GM23338 (cell line): ENCODE measurements around the gene SLC9B1.

Experiments used
- CREB1 ChIP-seq: fragments of 250-450 bp; sonication (Bioruptor Pico); IDR thresholded peaks from 2 replicates; pipeline ENCODE4 v1.5.0; 2020; ENCODE audit warnings: low read depth, mild to moderate bottlenecking, moderate library complexity
- EZH2 ChIP-seq: fragments of 200-600 bp; sonication (generic); IDR thresholded peaks from one replicate; pipeline ENCODE4 v1.8.0; 2017; ENCODE audit warnings: antibody characterized with exemption, mild to moderate bottlenecking, low read depth; ENCODE audit not compliant: unreplicated experiment
- EZH2phosphoT487 ChIP-seq: fragments of 200-600 bp; sonication (generic); IDR thresholded peaks from one replicate; pipeline ENCODE4 v1.8.1; 2018; ENCODE audit warnings: antibody characterized with exemption; ENCODE audit not compliant: unreplicated experiment
- JUNB ChIP-seq: IDR thresholded peaks from one replicate; pipeline ENCODE4 v1.6.1; 2016; ENCODE audit warnings: antibody characterized with exemption; ENCODE audit not compliant: unreplicated experiment
- NANOG ChIP-seq: IDR thresholded peaks from 2 replicates; pipeline ENCODE4 v1.6.1; 2016; ENCODE audit warnings: antibody characterized with exemption, borderline replicate concordance
- ZNF114 ChIP-seq: fragments of 250-450 bp; sonication (Bioruptor Pico); IDR thresholded peaks from 2 replicates; pipeline ENCODE4 v1.5.0; 2020; ENCODE audit warnings: mild to moderate bottlenecking, moderate library complexity
- ZNF331 ChIP-seq: fragments of 250-450 bp; sonication (Bioruptor Pico); IDR thresholded peaks from 2 replicates; pipeline ENCODE4 v1.5.0; 2020; ENCODE audit warnings: low read depth, mild to moderate bottlenecking, moderate library complexity
- TF ChIP-seq, protein P1 (sequence below), 2 experiments: fragments of 200-600 bp in 1 of 2; sonication (generic) in 1 of 2; conservative IDR thresholded peaks; 2 replicates each; pipeline versions ENCODE4 v1.5.1 to v1.6.1; 2016 to 2017; ENCODE audit warnings: antibody characterized with exemption in 2 of 2, low read depth in 2 of 2, mild to moderate bottlenecking in 2 of 2, moderate library complexity in 1 of 2
- TF ChIP-seq, protein P2 (sequence below): IDR thresholded peaks from one replicate; pipeline ENCODE4 v1.6.1; 2018; ENCODE audit warnings: antibody characterized with exemption; ENCODE audit not compliant: unreplicated experiment

DNA sequence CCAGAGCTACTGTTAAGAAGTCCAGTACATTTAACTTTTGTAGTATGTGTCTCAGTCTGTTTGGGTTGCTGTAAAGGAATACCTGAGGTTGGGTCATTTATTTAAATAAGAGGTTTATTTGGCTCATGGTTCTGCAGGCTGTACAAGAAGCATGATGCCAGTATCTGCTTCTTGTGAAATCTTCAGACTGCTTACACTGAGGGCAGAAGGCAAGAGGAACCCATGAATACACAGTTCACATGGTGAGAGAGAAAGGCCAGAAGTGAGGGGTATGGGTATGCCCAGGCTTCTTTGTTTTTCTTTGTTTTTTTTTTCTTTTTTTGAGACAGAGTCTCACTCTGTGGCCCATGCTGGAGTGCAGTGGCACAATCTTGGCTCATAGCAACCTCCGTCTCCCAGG, 156.8 kb downstream of the SLC9B1 start:
- TF ChIP-seq, protein P1, sequence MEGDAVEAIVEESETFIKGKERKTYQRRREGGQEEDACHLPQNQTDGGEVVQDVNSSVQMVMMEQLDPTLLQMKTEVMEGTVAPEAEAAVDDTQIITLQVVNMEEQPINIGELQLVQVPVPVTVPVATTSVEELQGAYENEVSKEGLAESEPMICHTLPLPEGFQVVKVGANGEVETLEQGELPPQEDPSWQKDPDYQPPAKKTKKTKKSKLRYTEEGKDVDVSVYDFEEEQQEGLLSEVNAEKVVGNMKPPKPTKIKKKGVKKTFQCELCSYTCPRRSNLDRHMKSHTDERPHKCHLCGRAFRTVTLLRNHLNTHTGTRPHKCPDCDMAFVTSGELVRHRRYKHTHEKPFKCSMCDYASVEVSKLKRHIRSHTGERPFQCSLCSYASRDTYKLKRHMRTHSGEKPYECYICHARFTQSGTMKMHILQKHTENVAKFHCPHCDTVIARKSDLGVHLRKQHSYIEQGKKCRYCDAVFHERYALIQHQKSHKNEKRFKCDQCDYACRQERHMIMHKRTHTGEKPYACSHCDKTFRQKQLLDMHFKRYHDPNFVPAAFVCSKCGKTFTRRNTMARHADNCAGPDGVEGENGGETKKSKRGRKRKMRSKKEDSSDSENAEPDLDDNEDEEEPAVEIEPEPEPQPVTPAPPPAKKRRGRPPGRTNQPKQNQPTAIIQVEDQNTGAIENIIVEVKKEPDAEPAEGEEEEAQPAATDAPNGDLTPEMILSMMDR (conservative IDR thresholded peaks at IDR 0.05; ENCODE audit: low read depth in 2 of 2), result no peak
- TF ChIP-seq EZH2 (no peak), NANOG (no peak), ZNF331 (CRISPR knock-in tag) (no peak), CREB1 (CRISPR knock-in tag) (no peak), EZH2phosphoT487 (no peak), ZNF114 (no peak), JUNB (no peak)
- TF ChIP-seq, protein P2, sequence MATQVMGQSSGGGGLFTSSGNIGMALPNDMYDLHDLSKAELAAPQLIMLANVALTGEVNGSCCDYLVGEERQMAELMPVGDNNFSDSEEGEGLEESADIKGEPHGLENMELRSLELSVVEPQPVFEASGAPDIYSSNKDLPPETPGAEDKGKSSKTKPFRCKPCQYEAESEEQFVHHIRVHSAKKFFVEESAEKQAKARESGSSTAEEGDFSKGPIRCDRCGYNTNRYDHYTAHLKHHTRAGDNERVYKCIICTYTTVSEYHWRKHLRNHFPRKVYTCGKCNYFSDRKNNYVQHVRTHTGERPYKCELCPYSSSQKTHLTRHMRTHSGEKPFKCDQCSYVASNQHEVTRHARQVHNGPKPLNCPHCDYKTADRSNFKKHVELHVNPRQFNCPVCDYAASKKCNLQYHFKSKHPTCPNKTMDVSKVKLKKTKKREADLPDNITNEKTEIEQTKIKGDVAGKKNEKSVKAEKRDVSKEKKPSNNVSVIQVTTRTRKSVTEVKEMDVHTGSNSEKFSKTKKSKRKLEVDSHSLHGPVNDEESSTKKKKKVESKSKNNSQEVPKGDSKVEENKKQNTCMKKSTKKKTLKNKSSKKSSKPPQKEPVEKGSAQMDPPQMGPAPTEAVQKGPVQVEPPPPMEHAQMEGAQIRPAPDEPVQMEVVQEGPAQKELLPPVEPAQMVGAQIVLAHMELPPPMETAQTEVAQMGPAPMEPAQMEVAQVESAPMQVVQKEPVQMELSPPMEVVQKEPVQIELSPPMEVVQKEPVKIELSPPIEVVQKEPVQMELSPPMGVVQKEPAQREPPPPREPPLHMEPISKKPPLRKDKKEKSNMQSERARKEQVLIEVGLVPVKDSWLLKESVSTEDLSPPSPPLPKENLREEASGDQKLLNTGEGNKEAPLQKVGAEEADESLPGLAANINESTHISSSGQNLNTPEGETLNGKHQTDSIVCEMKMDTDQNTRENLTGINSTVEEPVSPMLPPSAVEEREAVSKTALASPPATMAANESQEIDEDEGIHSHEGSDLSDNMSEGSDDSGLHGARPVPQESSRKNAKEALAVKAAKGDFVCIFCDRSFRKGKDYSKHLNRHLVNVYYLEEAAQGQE, result no peak
